Measurements from ENCODE around the gene DDX11.
"Not testable (repeated sequence)": the region's sequence is repeated elsewhere in the genome, so short reads cannot be mapped to it uniquely, and the experiment has no call there.

DDX11 gene

GRCh38 chr12:31067656-31068055 lies 6.0 kb upstream of the DDX11 start:
- CTCF ChIA-PET; H3K4me3 ChIP-seq (ENCODE audit: low read depth, low read length); H3K9me3 ChIP-seq (ENCODE audit: control insufficient read depth, insufficient read depth, low read depth, low read length); H3K36me3 ChIP-seq (ENCODE audit: control insufficient read depth in 2 of 2, insufficient read depth in 1 of 2, low read length in 2 of 2); H3K27ac ChIP-seq (ENCODE audit: extremely low read depth, low read depth, low read length); H3K4me1 ChIP-seq (ENCODE audit: control insufficient read depth, insufficient read depth, low read length); POLR2A ChIA-PET: not testable (repeated sequence)

- H3K4me1 ChIP-seq (ENCODE audit: control insufficient read depth, insufficient read depth, low read length); POLR2A ChIA-PET; H3K9me3 ChIP-seq (ENCODE audit: control insufficient read depth, insufficient read depth, low read depth, low read length); H3K27ac ChIP-seq (ENCODE audit: extremely low read depth, low read depth, low read length); H3K36me3 ChIP-seq (ENCODE audit: control insufficient read depth in 2 of 2, insufficient read depth in 1 of 2, low read length in 2 of 2); H3K4me3 ChIP-seq (ENCODE audit: low read depth, low read length): not testable (repeated sequence)
- CTCF ChIA-PET: interaction anchor here (0.7 kb wide), 1 partner anchor 430 kb away, joined by 4 read pairs; no protein-coding TSS in a partner anchor
These were observed 2.5 kb upstream of the DDX11 start for GRCh38 chr12:31070971-31071740.

DNA sequence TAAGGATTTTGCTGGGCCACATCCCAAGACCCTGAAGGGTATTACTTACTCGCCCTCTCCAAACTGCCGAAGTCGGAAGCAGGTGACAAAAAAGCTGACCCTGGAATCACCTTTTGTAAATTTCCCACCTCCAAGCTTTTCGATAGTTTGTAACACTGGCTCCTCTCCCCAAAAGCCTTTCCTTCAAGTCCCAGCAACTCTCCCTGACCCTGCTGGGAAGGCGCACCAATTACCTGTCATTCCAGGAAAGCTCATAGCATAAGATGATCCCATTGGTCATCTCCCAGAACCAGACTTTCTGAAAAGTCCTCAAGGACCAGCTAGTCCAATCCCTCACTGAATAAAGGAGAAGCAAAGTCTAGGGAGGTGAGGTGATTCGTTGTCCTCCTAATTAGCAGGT lies 698 bp upstream of the DDX11 start:
- Histone ChIP-seq H3K4me3 (ENCODE audit: low read depth, low read length) (peak overlapping the region; percentile 52), H3K27ac (ENCODE audit: extremely low read depth, low read depth, low read length) (peak overlapping the region; percentile 86; the same call in 1 of the 2 replicates)
- POLR2A ChIA-PET; H3K36me3 ChIP-seq (ENCODE audit: control insufficient read depth in 2 of 2, insufficient read depth in 1 of 2, low read length in 2 of 2); H3K9me3 ChIP-seq (ENCODE audit: control insufficient read depth, insufficient read depth, low read depth, low read length); CTCF ChIA-PET; H3K4me1 ChIP-seq (ENCODE audit: control insufficient read depth, insufficient read depth, low read length): not testable (repeated sequence)

DNA sequence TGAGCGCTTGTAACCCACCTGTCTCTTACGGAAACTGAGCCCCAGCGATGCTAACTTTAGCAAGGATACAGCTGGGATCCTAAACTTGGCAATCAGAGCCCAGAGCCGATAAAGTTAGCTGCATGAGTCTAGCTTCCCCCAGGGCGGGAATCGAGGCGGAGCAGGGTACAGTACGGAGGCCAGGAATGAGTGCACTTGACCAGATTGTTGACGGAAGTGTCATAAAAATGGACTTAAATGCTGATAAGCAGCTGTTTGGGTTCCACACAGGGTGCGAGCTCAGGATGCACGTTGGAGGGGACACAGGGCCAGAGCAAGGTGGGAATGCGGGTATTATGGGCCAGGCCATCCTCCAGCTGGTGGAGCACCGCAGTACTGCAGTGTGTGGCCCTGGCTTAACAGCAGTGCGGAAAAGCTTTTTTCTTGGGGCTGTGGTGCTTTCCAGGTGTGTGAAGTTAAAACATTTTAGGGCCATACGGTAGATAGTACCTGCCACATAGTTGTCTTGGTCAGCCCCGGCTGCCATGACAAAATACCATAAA lies 744 bp downstream of the DDX11 start:
- CTCF ChIA-PET: interaction anchor here (0.6 to 1.3 kb wide), 2 partner anchors 84 to 205 kb away, joined by 3 to 4 read pairs; no protein-coding TSS in a partner anchor
- POLR2A ChIA-PET: not testable (repeated sequence)

DNA sequence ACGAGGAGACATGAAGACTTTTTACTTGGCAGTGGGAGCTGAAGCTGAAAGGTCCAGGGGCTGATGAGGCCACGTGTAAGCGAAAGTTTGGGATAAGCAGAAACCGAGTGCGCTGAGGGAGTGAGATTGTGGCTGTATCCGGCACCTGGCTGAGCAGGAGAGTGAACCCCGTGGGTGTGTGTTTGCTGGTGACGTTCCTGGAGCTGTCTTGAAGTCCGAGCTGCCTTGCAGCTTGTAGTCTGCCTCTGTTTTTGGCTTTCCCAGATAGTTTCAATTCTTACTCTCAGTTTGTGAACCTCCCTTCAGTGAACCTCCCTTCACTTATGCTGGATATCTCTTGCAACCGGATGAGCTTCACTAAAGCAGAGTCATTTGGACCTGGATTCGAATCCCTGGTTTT lies 2.5 kb downstream of the DDX11 start:
- H3K4me1 ChIP-seq (ENCODE audit: control insufficient read depth, insufficient read depth, low read length); H3K27ac ChIP-seq (ENCODE audit: extremely low read depth, low read depth, low read length); H3K4me3 ChIP-seq (ENCODE audit: low read depth, low read length); H3K9me3 ChIP-seq (ENCODE audit: control insufficient read depth, insufficient read depth, low read depth, low read length); CTCF ChIA-PET; POLR2A ChIA-PET: not testable (repeated sequence)
- H3K36me3 ChIP-seq (ENCODE audit: control insufficient read depth in 2 of 2, insufficient read depth in 1 of 2, low read length in 2 of 2): peaks cover 0 to 16% of the 10 kb centered on the region in 2 experiments; a peak in 2 of 3 replicates
- peak; percentile 80 for TF ChIP-seq PRDM1 (tag by site-specific recombination; IDR thresholded peaks at IDR 0.05)

More for the DNA sequence above, 744 bp downstream of the DDX11 start:
- H3K9me3 ChIP-seq (ENCODE audit: control insufficient read depth, insufficient read depth, low read depth, low read length); H3K36me3 ChIP-seq (ENCODE audit: control insufficient read depth in 2 of 2, insufficient read depth in 1 of 2, low read length in 2 of 2); H3K4me1 ChIP-seq (ENCODE audit: control insufficient read depth, insufficient read depth, low read length): not testable (repeated sequence)
- TF ChIP-seq GFI1B (tag by site-specific recombination; IDR thresholded peaks at IDR 0.05) (0 out of 2 replicates have a peak, but pooled peaks have one; percentile 24), ZNF76 (tag by site-specific recombination; IDR thresholded peaks at IDR 0.05; ENCODE audit: borderline replicate concordance, low read depth) (0 out of 2 replicates have a peak, but pooled peaks have one; percentile 45), ZBTB17 (tag by site-specific recombination; IDR thresholded peaks at IDR 0.05) (peak; percentile 93), CTCF (tag by site-specific recombination; IDR thresholded peaks at IDR 0.05) (peak; percentile 56), SCRT1 (tag by site-specific recombination; IDR thresholded peaks at IDR 0.05; ENCODE audit: borderline replicate concordance) (peak; percentile 16; the same call in 1 of the 2 replicates)
- Histone ChIP-seq H3K27ac (ENCODE audit: extremely low read depth, low read depth, low read length) (peak overlapping the region; percentile 86), H3K4me3 (ENCODE audit: low read depth, low read length) (peak overlapping the region; percentile 52)

GRCh38 chr12:31077095-31077494 lies 3.4 kb downstream of the DDX11 start:
- CTCF ChIA-PET; H3K4me3 ChIP-seq (ENCODE audit: low read depth, low read length): not testable (repeated sequence)
- POLR2A ChIA-PET: interaction anchor here (0.7 kb wide), 1 partner anchor 16 kb away, joined by 4 read pairs; no protein-coding TSS in a partner anchor

More at GRCh38 chr12:31077095-31077494, 3.4 kb downstream of the DDX11 start:
- TF ChIP-seq ZNF341 (tag by site-specific recombination; IDR thresholded peaks at IDR 0.05; ENCODE audit: low read depth) (peak; percentile 42; the same call in 1 of the 2 replicates), ZBTB17 (tag by site-specific recombination; IDR thresholded peaks at IDR 0.05) (0 out of 2 replicates have a peak, but pooled peaks have one; percentile 31), ZNF629 (tag by site-specific recombination; IDR thresholded peaks at IDR 0.05) (0 out of 2 replicates have a peak, but pooled peaks have one; percentile 43), ATF2 (tag by site-specific recombination; IDR thresholded peaks at IDR 0.05; ENCODE audit: low read depth) (peak; percentile 84), PRDM1 (tag by site-specific recombination; IDR thresholded peaks at IDR 0.05) (peak; percentile 66)
- H3K4me1 ChIP-seq (ENCODE audit: control insufficient read depth, insufficient read depth, low read length); H3K27ac ChIP-seq (ENCODE audit: extremely low read depth, low read depth, low read length); H3K9me3 ChIP-seq (ENCODE audit: control insufficient read depth, insufficient read depth, low read depth, low read length): not testable (repeated sequence)
- peaks cover 0 to 20% of the 10 kb centered on the region in 2 experiments; a peak in 2 of 3 replicates for H3K36me3 ChIP-seq (ENCODE audit: control insufficient read depth in 2 of 2, insufficient read depth in 1 of 2, low read length in 2 of 2)

Data from HEK293 (cell line).